ENCODE measurements around the gene FAM76B. TPM values are rescaled to one million over a fixed set of nuclear protein-coding genes. Genes with fewer than 3 reads are reported as not detected.

FAM76B gene
- total and polyA plus RNA-seq, 9 of the 15 experiments (the other 6 are each of a cell fraction or from before 2014, with no cell fraction given): 22.5 to 60.0 (median 35.0) TPM

DNA sequence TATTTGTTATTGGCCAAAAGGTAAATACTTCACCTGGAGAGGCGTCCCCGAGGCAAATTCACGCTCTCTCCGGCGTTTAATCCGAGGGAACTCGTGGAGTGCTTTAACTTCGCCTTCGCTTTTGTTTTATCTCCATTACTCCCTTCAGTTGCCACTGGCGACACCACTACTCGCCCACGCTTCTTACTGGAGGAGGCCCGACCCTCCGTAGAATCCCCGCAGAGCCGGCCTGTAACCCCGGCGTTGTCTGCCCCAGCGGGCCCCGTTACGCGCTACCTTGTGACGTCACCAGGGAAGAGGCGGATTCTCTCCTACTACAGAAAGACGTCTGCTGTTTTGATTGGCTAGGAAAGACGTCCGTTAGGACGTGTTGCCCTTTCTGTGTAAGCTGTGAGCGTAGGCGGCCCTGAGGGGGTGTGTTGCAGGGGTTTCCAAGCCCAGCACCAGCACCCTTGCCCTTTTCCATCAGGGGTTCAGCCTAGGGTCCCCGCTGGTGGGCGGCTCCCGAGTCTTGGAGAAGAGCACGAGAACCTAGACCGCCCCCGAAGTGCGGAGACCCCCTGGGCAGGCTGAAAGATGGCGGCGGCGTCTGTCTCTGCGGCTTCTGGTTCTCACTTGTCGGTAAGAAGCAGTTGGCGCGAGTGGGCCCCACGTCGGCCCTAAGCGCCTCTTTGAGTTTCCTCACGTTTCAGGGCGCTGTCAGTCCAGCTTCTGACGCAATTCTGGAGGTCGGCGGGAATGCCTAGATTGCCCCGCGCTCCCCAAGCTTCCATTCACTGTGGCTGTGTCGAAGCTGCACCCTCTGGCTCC lies 746 bp upstream of the FAM76B start, which contains the start of gene CEP57 (continued):
- TF ChIP-seq JUND (IDR thresholded peaks at IDR 0.05; ENCODE audit: borderline replicate concordance, low read depth, low read length): peak; percentile 87
- peak; percentile 71 for TF ChIP-seq JUND (tag; IDR thresholded peaks at IDR 0.05; ENCODE audit: borderline replicate concordance, low read depth, low read length)
- TF ChIP-seq, protein P1, sequence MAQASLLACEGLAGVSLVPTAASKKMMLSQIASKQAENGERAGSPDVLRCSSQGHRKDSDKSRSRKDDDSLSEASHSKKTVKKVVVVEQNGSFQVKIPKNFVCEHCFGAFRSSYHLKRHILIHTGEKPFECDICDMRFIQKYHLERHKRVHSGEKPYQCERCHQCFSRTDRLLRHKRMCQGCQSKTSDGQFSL (CRISPR knock-in tag; IDR thresholded peaks at IDR 0.05): peak; percentile 77
- TF ChIP-seq, protein P1 (tag; IDR thresholded peaks at IDR 0.05): peak in 1 of 2 experiments; percentile 38; a peak in 1 of 4 replicates
- TF ChIP-seq KDM5B (IDR thresholded peaks at IDR 0.05; ENCODE audit: insufficient replicate concordance, low read depth, low read length): peak; percentile 57
- no peak for TF ChIP-seq DACH1 (IDR thresholded peaks at IDR 0.05; ENCODE audit: partially characterized antibody)
- TF ChIP-seq JUN (IDR thresholded peaks at IDR 0.05; ENCODE audit: borderline replicate concordance, low read depth, low read length): peak; percentile 72; the same call in 1 of the 2 replicates
- TF ChIP-seq JUN (CRISPR knock-in tag; IDR thresholded peaks at IDR 0.05; ENCODE audit: borderline replicate concordance): 0 out of 2 replicates have a peak, but pooled peaks have one; percentile 59
- peak; percentile 82; the same call in 1 of the 2 replicates for TF ChIP-seq LCOR (CRISPR knock-in tag; IDR thresholded peaks at IDR 0.05)
- no peak for TF ChIP-seq HOXB6 (CRISPR knock-in tag; IDR thresholded peaks at IDR 0.05; ENCODE audit: borderline replicate concordance)
- TF ChIP-seq ZNF589 (CRISPR knock-in tag; IDR thresholded peaks at IDR 0.05; ENCODE audit: low read depth): no peak
- TF ChIP-seq POLR3A (IDR thresholded peaks at IDR 0.05; ENCODE audit: borderline replicate concordance, extremely low read depth, insufficient read depth, insufficient read length): no peak
- TF ChIP-seq, protein P2, sequence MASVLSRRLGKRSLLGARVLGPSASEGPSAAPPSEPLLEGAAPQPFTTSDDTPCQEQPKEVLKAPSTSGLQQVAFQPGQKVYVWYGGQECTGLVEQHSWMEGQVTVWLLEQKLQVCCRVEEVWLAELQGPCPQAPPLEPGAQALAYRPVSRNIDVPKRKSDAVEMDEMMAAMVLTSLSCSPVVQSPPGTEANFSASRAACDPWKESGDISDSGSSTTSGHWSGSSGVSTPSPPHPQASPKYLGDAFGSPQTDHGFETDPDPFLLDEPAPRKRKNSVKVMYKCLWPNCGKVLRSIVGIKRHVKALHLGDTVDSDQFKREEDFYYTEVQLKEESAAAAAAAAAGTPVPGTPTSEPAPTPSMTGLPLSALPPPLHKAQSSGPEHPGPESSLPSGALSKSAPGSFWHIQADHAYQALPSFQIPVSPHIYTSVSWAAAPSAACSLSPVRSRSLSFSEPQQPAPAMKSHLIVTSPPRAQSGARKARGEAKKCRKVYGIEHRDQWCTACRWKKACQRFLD (CRISPR knock-in tag; IDR thresholded peaks at IDR 0.05): no peak
- TF ChIP-seq TAF1 (IDR thresholded peaks at IDR 0.05; ENCODE audit: control insufficient read depth, extremely low read depth, insufficient read depth, low read length, severe bottlenecking): peak; percentile 71
- no peak for TF ChIP-seq ZNF445 (CRISPR knock-in tag; IDR thresholded peaks at IDR 0.05; ENCODE audit: low read depth)
- TF ChIP-seq TBL1XR1 (IDR thresholded peaks at IDR 0.05; ENCODE audit: low read length in 2 of 2): peak in 1 of 2 experiments; percentile 75; a peak in 3 of 4 replicates
- no peak for TF ChIP-seq RBM14 (IDR thresholded peaks at IDR 0.05; ENCODE audit: borderline replicate concordance, insufficient read depth, low read depth, low read length)
- peak; percentile 88 for TF ChIP-seq POLR2H (tag; IDR thresholded peaks at IDR 0.05; ENCODE audit: low read depth)
- no peak for TF ChIP-seq PTBP1 (IDR thresholded peaks at IDR 0.05; ENCODE audit: low read depth, low read length)
- TF ChIP-seq, protein P3, sequence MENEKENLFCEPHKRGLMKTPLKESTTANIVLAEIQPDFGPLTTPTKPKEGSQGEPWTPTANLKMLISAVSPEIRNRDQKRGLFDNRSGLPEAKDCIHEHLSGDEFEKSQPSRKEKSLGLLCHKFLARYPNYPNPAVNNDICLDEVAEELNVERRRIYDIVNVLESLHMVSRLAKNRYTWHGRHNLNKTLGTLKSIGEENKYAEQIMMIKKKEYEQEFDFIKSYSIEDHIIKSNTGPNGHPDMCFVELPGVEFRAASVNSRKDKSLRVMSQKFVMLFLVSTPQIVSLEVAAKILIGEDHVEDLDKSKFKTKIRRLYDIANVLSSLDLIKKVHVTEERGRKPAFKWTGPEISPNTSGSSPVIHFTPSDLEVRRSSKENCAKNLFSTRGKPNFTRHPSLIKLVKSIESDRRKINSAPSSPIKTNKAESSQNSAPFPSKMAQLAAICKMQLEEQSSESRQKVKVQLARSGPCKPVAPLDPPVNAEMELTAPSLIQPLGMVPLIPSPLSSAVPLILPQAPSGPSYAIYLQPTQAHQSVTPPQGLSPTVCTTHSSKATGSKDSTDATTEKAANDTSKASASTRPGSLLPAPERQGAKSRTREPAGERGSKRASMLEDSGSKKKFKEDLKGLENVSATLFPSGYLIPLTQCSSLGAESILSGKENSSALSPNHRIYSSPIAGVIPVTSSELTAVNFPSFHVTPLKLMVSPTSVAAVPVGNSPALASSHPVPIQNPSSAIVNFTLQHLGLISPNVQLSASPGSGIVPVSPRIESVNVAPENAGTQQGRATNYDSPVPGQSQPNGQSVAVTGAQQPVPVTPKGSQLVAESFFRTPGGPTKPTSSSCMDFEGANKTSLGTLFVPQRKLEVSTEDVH (IDR thresholded peaks at IDR 0.05; ENCODE audit: low read depth, partially characterized antibody): no peak

Data from K562 (cell line).